GM19467 (cell line): ENCODE results near the gene LALBA.
"Not testable (repeated sequence)": the region's sequence is repeated elsewhere in the genome, so short reads cannot be mapped to it uniquely, and the experiment has no call there.

Source experiments
- ATAC-seq: cut with Tn5 transposase; IDR thresholded peaks from one replicate; pipeline ENCODE4 v1.9.1; 2021; ENCODE audit warnings: mild to moderate bottlenecking, moderate library complexity; ENCODE audit not compliant: unreplicated experiment

Gene LALBA

DNA sequence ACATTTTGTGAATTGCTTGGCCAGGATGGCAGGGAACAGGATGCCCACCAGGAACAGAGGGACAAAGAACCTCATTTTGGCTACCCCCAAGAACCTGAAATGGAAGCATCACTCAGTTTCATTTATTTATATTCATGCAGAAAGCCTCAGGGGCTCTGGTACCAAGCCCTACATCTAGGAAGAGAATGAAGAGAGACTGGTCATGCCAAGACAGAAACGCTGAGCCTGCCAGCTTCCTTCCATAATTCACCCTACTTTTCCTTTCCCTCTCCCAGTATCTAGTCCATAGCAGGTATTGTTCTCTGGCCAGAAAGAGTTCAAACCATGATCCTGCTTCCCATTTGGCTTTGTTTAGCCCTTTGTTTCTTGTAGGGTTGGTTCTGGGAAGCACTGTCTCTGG lies at the start of gene LALBA:
Gene LALBA, minus strand, starts transcription at position 101 of the 400 bp plus-strand sequence. Its CDS starts 26 bp downstream, at position 75.
- no peak for ATAC-seq

DNA sequence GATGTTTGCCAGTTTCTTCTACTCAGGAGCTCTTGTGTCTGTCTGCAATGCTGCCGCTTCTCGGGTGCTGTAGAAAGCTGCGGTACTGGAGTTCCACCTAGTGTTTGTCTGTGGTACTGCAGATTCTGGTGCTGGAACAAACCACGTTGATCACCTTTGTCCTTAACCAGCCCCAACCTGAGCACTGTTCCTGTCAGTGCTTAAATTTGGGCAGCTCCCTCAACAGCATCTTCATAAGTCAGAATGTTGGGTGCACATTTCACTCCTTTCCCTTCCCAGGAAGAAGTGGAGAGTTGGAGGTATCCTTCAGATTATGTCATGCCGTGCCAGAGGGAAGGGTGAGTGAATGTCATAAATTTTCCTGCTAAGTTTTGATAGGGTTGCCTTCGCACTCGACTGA lies 48.7 kb upstream of the LALBA start:
- peak; percentile 58 for ATAC-seq

DNA sequence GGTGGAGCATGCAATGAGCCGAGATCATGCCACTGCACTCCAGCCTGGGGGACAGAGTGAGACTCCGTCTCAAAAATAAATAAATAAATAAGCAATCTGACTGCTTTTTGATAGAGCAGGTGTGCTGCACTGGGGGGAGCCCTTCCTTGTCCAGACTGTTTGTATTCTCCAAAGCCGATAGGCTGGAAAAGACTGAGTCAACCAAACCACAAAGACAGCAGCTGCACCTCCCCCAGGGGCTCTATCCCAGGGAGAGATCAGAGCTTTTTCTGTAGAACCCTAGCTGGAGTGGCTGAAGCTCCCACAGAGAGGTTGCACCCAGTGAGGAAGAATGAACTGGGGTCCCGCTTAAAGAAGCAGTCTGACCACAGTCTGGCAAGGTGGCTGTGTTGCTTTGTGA lies 45.8 kb upstream of the LALBA start:
- ATAC-seq, result no peak

GRCh38 chr12:48613321-48613720 lies 43.5 kb upstream of the LALBA start:
- ATAC-seq, result no peak

DNA sequence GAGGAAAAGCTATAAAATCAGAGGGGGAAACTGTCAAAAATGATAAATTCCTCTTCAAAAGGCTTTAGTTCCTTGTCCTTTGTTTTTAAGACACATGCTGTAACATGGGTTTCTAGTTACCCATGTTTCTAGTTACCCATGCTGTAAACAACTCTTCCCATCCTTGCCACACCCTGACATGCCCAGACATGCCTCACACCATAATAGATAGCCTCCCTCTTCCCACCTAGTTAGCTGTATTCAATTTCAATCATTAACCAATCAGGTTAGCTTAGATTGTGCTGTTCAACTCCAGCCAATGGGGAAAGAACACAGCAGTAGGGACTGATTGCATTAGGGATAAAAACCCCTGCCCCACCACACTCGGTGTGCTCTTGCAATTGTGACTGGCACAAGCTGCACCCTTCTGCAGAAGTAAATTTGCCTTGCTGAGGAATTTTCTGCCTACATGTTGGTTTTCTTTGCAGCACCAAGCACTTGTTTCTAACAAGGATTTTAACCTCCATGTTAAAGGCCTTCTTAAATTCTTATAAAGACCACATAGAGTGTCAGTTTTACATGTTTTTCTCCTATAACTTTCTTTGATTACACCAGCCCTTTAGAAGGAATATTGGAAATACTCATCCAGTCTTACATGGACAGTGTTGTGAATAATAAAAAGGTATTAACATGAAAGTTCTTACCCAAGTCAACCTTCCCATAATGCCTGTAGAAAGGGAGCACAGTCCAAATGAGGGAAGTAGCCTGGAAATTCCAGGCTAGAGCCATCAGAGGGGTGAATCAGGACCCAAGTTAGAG lies 32.5 kb upstream of the LALBA start:
- no peak for ATAC-seq

- no peak for ATAC-seq
Observed at GRCh38 chr12:48601013-48601756, 31.3 kb upstream of the LALBA start.

DNA sequence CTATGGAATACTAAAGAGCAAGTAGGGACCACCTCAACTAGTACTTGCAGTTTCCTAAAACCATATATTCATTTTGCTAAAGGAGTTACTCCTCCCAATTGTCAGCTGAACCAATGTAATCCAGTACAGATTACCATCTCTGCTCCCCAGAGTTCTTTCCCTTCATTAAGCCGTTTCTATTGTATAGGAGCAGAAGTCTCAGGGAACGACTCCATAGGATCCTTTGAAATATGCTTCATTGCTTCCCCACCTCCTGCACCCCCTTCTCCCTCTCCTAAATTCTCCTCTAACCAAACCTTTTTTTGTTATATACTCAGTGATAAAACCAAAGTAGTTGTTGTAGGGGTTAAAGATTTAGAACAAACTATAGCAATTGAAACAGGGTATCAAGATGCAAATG lies 30.7 kb upstream of the LALBA start:
- ATAC-seq, result no peak

DNA sequence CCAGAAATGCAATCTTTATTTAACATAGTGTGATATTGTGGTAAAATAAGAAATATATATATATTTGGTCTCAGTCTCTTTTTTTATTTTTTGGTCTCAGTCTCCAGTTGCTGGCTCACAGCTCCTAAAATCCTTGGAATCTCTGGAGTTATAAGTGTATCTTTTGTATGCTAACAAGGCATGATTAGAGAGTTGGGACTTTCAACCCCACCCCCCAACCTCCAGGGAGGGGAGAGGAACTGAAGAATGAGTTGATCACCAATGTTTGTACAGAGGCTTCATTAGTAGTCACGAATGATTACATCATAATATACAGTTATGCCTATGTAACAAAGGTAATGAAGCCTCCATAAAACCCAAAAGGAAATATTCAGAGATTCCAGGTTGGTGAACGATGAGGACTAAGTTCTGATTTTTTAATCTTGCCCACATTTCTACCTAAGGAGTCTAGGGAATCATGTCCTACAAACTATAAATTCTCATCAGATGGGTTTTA lies 22.8 kb upstream of the LALBA start:
- no peak for ATAC-seq

GRCh38 chr12:48586361-48586760 lies 16.5 kb upstream of the LALBA start:
- ATAC-seq, result no peak

DNA sequence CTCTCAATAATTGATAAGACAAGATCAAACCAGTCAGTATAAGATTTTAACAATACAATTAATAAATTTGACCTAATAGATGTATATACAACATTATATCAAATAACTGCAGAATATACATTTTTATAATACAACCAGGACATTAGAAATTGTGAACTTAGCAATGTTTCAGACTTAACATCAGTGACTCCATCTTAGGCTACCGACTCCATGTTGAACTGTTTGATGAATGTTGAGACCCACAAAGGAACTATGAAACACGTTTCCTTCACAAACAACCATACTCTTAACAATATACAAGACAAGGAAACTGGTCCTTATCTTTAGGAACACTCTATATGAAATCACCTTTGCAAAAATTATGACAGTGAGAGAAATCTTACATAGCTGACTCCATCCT lies 13.9 kb upstream of the LALBA start:
- no peak for ATAC-seq

- no peak for ATAC-seq
Observed at GRCh38 chr12:48580831-48581230, 11.0 kb upstream of the LALBA start.

- ATAC-seq, result no peak
Observed at GRCh38 chr12:48572326-48572725, 2.5 kb upstream of the LALBA start.

DNA sequence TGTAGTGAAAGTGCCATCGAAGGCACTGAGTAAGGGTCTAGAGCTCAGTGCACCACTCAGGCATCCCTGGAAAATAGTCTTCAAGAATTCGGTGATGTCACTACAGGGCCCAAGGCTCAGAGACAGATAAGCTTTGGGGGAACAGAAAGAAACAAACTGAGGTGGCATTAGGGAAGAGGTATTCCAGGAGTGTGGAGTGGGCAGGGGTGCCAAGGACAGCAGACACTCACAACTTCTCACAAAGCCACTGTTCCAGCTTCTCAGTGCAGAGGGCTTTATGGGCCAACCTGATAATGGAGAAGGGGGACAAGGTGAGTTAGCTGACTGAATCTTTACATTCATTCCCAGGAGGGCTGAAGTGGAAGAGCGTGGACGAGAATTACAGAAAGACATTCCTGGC lies 2.1 kb downstream of the LALBA start:
- ATAC-seq, result no peak

DNA sequence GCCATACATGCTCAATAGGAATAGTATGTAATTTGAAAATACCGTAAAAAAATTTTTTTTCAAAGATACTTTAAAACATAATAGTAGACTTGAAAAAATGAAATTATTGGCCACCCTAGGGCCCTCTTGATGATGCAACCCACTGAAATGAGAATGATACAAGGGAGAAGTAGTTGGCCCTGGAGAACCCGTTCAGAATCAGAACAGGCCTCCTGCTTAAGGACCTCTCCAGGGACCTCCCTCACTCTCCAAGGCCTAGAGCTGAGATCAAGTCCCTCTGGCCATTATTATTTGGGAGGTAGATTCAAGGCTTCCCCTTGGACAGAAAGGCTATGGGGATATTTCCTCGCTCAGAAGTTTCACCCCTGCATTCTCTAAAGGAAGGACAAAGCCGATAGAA lies 11.9 kb downstream of the LALBA start:
- ATAC-seq, result no peak

- ATAC-seq, result no peak
Observed at GRCh38 chr12:48556631-48557030, 13.2 kb downstream of the LALBA start.

DNA sequence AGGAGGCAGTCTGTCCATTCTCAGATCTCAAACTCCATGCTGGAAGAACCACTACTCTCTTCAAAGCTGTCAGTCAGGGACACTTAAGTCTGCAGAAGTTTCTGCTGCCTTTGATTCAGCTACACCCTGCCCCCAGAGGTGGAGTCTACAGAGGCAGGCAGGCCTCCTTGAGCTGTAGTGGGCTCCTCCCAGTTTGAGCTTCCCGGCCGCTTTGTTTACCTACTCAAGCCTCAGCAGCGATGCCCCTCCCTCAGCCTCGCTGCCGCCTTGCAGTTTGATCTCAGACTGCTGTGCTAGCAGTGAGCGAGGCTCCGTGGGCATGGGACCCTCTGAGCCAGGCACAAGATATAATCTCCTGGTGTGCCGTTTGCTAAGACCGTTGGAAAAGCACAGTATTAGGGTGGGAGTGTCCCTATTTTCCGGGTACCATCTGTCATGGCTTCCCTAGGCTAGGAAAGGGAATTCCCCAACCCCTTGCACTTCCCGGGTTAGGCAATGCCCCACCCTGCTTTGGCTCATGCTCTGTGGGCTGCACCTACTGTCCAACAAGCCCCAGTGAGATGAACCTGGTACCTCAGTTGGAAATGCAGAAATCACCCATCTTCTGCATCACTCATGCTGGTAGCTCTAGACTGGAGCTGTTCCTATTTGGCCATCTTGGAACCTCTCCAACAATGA lies 16.0 kb downstream of the LALBA start:
- not testable (repeated sequence) for ATAC-seq

GRCh38 chr12:48551636-48552035 lies 18.2 kb downstream of the LALBA start:
- not testable (repeated sequence) for ATAC-seq

GRCh38 chr12:48547012-48547411 lies 22.8 kb downstream of the LALBA start:
- ATAC-seq, result not testable (repeated sequence)

DNA sequence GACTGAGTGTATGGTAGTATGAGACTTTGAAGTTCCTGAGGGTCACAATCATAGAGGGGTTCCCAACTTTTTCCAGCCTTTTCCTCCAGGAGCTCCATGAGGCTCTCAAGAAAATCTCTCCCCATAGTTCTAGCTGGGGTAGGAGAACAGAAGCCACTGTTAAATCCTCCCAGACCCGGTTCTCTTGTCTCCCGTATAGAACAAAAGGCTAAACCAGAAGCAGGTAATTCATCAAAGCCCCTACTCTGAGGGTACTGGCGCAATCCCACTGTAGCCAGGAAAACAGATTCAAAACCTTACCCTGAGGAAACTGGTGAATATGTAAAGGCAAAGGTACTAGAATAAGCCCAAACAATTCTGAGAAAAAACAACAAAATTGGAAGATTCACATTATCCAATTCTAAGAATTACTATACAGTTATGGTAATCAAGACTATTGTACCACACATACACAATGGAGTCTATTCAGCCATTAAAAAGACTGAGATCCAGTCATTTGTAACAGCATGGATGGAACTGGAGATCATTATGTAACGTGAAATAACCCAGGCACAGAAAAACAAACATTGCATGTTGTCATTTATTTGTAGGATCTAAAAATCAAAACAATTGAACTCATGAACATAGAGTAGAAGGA lies 23.9 kb downstream of the LALBA start:
- no peak for ATAC-seq

- ATAC-seq, result no peak
Observed at GRCh38 chr12:48542300-48542928, 27.4 kb downstream of the LALBA start.

GRCh38 chr12:48536602-48537001 lies 33.2 kb downstream of the LALBA start:
- no peak for ATAC-seq
